ENCODE results near the gene LTBP3. TPM values are rescaled to one million over a fixed set of nuclear protein-coding genes. Genes with fewer than 3 reads are reported as not detected.

LTBP3 gene
- polyA plus RNA-seq, 1 donor from 2014 or later, result 4.6 TPM

DNA sequence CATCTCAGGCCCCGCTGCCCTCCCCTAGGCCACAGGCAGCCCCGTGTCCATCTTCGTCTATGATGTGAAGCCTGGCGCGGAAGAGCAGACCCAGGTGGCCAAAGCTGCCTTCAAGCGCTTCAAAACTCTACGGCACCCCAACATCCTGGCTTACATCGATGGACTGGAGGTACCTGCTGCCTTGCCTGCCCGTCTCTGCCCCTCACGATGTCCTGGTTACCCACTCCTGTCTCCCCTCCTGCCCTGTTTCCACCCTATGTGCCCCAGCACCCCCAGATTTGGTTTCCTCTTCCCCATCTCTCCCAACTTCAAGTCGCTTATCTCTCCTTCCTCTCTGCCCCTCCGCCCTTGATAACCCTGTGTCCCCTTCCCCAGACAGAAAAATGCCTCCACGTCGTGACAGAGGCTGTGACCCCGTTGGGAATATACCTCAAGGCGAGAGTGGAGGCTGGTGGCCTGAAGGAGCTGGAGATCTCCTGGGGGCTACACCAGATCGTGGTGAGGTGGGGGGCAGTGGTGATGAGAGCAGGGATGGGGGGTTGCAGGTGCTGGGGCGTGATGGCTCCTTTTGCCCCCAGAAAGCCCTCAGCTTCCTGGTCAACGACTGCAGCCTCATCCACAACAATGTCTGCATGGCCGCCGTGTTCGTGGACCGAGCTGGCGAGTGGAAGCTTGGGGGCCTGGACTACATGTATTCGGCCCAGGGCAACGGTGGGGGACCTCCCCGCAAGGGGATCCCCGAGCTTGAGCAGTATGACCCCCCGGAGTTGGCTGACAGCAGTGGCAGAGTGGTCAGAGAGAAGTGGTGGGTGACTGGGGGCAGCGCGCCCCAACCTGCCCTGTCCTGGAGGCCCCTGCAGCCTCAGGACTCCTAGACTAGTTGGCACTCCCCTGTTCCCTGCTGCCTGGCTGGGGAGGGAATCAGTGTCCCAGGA, 32.3 kb downstream of the LTBP3 start:
- Histone ChIP-seq H3K36me3 (ENCODE audit: insufficient read depth, low read length) (peaks cover 7% of the 10 kb centered on the region), H4K20me1 (ENCODE audit: insufficient read depth) (no peaks in the 10 kb centered on the region), H3K9me2 (ENCODE audit: insufficient read depth, low read length) (no peaks in the 10 kb centered on the region), H3K9ac (ENCODE audit: low read length) (peak overlapping the region; percentile 86), H3K4me3 (ENCODE audit: low read length) (peak overlapping the region; percentile 97), H3K9me3 (ENCODE audit: low read length) (no peaks in the 10 kb centered on the region), H3K79me2 (replicated peaks; ENCODE audit: insufficient read depth, low read length) (peaks cover 10% of the 10 kb centered on the region), H3F3A (ENCODE audit: insufficient read depth, low read length, poor library complexity, severe bottlenecking) (no peaks in the 10 kb centered on the region), H3K27me3 (ENCODE audit: insufficient read depth, low read depth, low read length) (no peaks in the 10 kb centered on the region), H2AFZ (ENCODE audit: low read depth, low read length) (peak overlapping the region; percentile 54), H3K4me2 (ENCODE audit: low read length) (peak overlapping the region; percentile 81), H3K27ac (ENCODE audit: low read length) (peak overlapping the region; percentile 20)
- TF ChIP-seq MXI1 (conservative IDR thresholded peaks at IDR 0.05; ENCODE audit: poor library complexity, severe bottlenecking) (no peak), SMC3 (conservative IDR thresholded peaks at IDR 0.05; ENCODE audit: poor library complexity) (no peak), EZH2 (IDR thresholded peaks at IDR 0.05; ENCODE audit: borderline replicate concordance, insufficient read depth, low read length, poor library complexity, severe bottlenecking) (no peak), TAF1 (IDR thresholded peaks at IDR 0.05; ENCODE audit: low read depth) (no peak), POLR2AphosphoS5 (IDR thresholded peaks at IDR 0.05) (no peak)
- TF ChIP-seq, protein P1, sequence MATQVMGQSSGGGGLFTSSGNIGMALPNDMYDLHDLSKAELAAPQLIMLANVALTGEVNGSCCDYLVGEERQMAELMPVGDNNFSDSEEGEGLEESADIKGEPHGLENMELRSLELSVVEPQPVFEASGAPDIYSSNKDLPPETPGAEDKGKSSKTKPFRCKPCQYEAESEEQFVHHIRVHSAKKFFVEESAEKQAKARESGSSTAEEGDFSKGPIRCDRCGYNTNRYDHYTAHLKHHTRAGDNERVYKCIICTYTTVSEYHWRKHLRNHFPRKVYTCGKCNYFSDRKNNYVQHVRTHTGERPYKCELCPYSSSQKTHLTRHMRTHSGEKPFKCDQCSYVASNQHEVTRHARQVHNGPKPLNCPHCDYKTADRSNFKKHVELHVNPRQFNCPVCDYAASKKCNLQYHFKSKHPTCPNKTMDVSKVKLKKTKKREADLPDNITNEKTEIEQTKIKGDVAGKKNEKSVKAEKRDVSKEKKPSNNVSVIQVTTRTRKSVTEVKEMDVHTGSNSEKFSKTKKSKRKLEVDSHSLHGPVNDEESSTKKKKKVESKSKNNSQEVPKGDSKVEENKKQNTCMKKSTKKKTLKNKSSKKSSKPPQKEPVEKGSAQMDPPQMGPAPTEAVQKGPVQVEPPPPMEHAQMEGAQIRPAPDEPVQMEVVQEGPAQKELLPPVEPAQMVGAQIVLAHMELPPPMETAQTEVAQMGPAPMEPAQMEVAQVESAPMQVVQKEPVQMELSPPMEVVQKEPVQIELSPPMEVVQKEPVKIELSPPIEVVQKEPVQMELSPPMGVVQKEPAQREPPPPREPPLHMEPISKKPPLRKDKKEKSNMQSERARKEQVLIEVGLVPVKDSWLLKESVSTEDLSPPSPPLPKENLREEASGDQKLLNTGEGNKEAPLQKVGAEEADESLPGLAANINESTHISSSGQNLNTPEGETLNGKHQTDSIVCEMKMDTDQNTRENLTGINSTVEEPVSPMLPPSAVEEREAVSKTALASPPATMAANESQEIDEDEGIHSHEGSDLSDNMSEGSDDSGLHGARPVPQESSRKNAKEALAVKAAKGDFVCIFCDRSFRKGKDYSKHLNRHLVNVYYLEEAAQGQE (IDR thresholded peaks at IDR 0.05; ENCODE audit: borderline replicate concordance), result no peak

DNA sequence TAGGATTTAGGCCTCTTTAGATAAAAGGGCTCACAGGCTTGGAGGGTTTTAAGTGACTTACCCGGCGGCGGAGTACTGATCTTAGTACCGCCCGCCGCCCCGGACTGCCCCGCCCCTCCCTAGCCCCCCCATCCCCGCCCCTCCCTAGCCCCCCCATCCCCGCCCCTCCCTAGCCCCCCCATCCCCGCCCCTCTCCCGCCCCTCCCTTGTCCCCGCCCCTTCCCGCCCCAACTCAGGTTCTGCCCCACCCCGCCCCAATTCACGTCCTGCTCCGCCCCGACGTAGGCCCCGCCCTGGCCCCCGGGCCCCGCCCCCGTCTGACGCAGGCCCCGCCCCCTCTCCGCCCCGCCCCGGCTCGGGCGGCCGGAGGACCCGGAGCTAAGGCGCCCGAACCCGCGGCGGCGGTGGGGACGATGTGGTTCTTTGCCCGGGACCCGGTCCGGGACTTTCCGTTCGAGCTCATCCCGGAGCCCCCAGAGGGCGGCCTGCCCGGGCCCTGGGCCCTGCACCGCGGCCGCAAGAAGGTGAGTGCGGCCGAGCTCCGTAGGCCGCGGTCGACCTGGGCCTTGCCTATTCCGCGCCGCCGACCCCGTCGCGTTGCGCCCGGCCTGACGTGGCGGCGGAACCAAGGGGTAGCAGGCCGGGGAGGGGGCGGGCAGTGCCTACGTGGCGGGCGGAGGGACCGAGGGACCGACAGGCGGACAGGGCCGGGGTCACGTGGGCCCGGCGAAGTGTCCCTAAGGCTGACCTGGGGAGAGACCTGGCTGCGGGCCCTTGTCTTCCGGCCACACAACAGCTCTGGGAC, 33.2 kb downstream of the LTBP3 start, which contains the start of gene SCYL1:
TSS of gene SCYL1 (plus strand) at position 343 of the 805 bp plus-strand sequence. CDS start at position 414, 71 bp downstream.
- peak within 1 kb of the TSS; percentile 81 for H3K4me2 ChIP-seq (ENCODE audit: low read length)
- H3K79me2 ChIP-seq (replicated peaks; ENCODE audit: insufficient read depth, low read length), result peaks cover 10% of the 10 kb centered on the region
- H3K36me3 ChIP-seq (ENCODE audit: insufficient read depth, low read length), result peaks cover 7% of the 10 kb centered on the region
- H3K4me3 ChIP-seq (ENCODE audit: low read length), result peak within 1 kb of the TSS; percentile 97
- H2AFZ ChIP-seq (ENCODE audit: low read depth, low read length), result peak within 1 kb of the TSS; percentile 54
- no peaks in the 10 kb centered on the region for H3K9me2 ChIP-seq (ENCODE audit: insufficient read depth, low read length)
- peak within 1 kb of the TSS; percentile 86 for H3K9ac ChIP-seq (ENCODE audit: low read length)
- no peaks in the 10 kb centered on the region for H4K20me1 ChIP-seq (ENCODE audit: insufficient read depth)
- no peaks in the 10 kb centered on the region for H3K9me3 ChIP-seq (ENCODE audit: low read length)
- peak within 1 kb of the TSS; percentile 20 for H3K27ac ChIP-seq (ENCODE audit: low read length)
- no peaks in the 10 kb centered on the region for H3F3A ChIP-seq (ENCODE audit: insufficient read depth, low read length, poor library complexity, severe bottlenecking)
- no peak for TF ChIP-seq EP300 (conservative IDR thresholded peaks at IDR 0.05; ENCODE audit: poor library complexity, severe bottlenecking)
- no peak for TF ChIP-seq EZH2 (IDR thresholded peaks at IDR 0.05; ENCODE audit: borderline replicate concordance, insufficient read depth, low read length, poor library complexity, severe bottlenecking)
- TF ChIP-seq, protein P2, sequence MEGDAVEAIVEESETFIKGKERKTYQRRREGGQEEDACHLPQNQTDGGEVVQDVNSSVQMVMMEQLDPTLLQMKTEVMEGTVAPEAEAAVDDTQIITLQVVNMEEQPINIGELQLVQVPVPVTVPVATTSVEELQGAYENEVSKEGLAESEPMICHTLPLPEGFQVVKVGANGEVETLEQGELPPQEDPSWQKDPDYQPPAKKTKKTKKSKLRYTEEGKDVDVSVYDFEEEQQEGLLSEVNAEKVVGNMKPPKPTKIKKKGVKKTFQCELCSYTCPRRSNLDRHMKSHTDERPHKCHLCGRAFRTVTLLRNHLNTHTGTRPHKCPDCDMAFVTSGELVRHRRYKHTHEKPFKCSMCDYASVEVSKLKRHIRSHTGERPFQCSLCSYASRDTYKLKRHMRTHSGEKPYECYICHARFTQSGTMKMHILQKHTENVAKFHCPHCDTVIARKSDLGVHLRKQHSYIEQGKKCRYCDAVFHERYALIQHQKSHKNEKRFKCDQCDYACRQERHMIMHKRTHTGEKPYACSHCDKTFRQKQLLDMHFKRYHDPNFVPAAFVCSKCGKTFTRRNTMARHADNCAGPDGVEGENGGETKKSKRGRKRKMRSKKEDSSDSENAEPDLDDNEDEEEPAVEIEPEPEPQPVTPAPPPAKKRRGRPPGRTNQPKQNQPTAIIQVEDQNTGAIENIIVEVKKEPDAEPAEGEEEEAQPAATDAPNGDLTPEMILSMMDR (IDR thresholded peaks at IDR 0.05; ENCODE audit: poor library complexity, severe bottlenecking), result no peak
- peak; percentile 65 for TF ChIP-seq MXI1 (conservative IDR thresholded peaks at IDR 0.05; ENCODE audit: poor library complexity, severe bottlenecking)
- TF ChIP-seq TAF1 (IDR thresholded peaks at IDR 0.05; ENCODE audit: low read depth), result peak; percentile 35
- no peak for TF ChIP-seq SMC3 (conservative IDR thresholded peaks at IDR 0.05; ENCODE audit: poor library complexity)
- no peak for TF ChIP-seq RAD21 (conservative IDR thresholded peaks at IDR 0.05)
- TF ChIP-seq, protein P1 (IDR thresholded peaks at IDR 0.05; ENCODE audit: borderline replicate concordance), result peak; percentile 22
- TF ChIP-seq POLR2AphosphoS5 (IDR thresholded peaks at IDR 0.05), result peak; percentile 70
- no peaks in the 10 kb centered on the region for H3K27me3 ChIP-seq (ENCODE audit: insufficient read depth, low read depth, low read length)

Data from neural cell (in vitro differentiated cells).